ENCODE measurements around the gene NR2C2AP.

The NR2C2AP gene

DNA sequence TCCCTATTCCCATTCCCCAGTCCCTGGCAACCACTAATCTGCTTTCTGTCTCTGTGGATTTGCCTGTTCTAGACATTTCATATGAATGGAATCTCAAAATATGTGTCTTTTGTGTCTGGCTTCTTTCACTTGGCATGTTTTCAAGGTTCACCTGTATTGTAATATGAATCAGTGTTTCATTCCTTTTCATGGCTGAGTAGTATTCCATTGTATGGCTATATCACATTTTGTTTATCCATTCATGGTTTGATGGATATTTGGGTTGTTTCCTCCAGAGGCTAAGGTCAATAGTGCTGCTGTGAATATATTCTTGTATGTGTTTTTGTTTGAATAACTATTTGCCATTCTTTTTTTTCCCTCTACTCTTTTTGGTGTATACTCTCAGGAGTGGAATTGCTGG lies 33.0 kb upstream of the NR2C2AP start:
- no peaks in the 10 kb centered on the region for H3K36me3 ChIP-seq (ENCODE audit: control insufficient read depth, insufficient read depth, low read length)
- no peaks in the 10 kb centered on the region for H3K27me3 ChIP-seq (replicated peaks; ENCODE audit: control insufficient read depth, insufficient read depth, low read length)
- DNase-seq (ENCODE audit: extremely low read depth, insufficient read length) = no peak
- no peak overlapping the region for H3K4me3 ChIP-seq (replicated peaks; ENCODE audit: low read depth, low read length)
- TF ChIP-seq CTCF (IDR thresholded peaks at IDR 0.05; ENCODE audit: insufficient read depth, low read length, poor library complexity, severe bottlenecking) = no peak

GRCh38 chr19:19234220-19234816 lies 31.1 kb upstream of the NR2C2AP start:
- Histone ChIP-seq H3K27me3 (replicated peaks; ENCODE audit: control insufficient read depth, insufficient read depth, low read length) (no peaks in the 10 kb centered on the region), H3K4me3 (replicated peaks; ENCODE audit: low read depth, low read length) (no peak overlapping the region), H3K36me3 (ENCODE audit: control insufficient read depth, insufficient read depth, low read length) (no peaks in the 10 kb centered on the region)
- no peak for DNase-seq (ENCODE audit: extremely low read depth, insufficient read length)
- TF ChIP-seq CTCF (IDR thresholded peaks at IDR 0.05; ENCODE audit: insufficient read depth, low read length, poor library complexity, severe bottlenecking) = no peak

GRCh38 chr19:19232261-19232721 lies 29.1 kb upstream of the NR2C2AP start:
- DNase-seq (ENCODE audit: extremely low read depth, insufficient read length) = no peak
- no peaks in the 10 kb centered on the region; the same call in 1 of the 2 replicates for H3K27me3 ChIP-seq (replicated peaks; ENCODE audit: control insufficient read depth, insufficient read depth, low read length)
- TF ChIP-seq CTCF (IDR thresholded peaks at IDR 0.05; ENCODE audit: insufficient read depth, low read length, poor library complexity, severe bottlenecking) = no peak
- H3K36me3 ChIP-seq (ENCODE audit: control insufficient read depth, insufficient read depth, low read length) = no peaks in the 10 kb centered on the region
- H3K4me3 ChIP-seq (replicated peaks; ENCODE audit: low read depth, low read length) = no peak overlapping the region

GRCh38 chr19:19230999-19231398 lies 27.8 kb upstream of the NR2C2AP start:
- Histone ChIP-seq H3K27me3 (replicated peaks; ENCODE audit: control insufficient read depth, insufficient read depth, low read length) (no peaks in the 10 kb centered on the region; the same call in 1 of the 2 replicates), H3K36me3 (ENCODE audit: control insufficient read depth, insufficient read depth, low read length) (no peaks in the 10 kb centered on the region), H3K4me3 (replicated peaks; ENCODE audit: low read depth, low read length) (no peak overlapping the region)
- no peak for TF ChIP-seq CTCF (IDR thresholded peaks at IDR 0.05; ENCODE audit: insufficient read depth, low read length, poor library complexity, severe bottlenecking)
- no peak for DNase-seq (ENCODE audit: extremely low read depth, insufficient read length)

- Histone ChIP-seq H3K36me3 (ENCODE audit: control insufficient read depth, insufficient read depth, low read length) (no peaks in the 10 kb centered on the region), H3K4me3 (replicated peaks; ENCODE audit: low read depth, low read length) (no peak overlapping the region), H3K27me3 (replicated peaks; ENCODE audit: control insufficient read depth, insufficient read depth, low read length) (no peaks in the 10 kb centered on the region; the same call in 1 of the 2 replicates)
- TF ChIP-seq CTCF (IDR thresholded peaks at IDR 0.05; ENCODE audit: insufficient read depth, low read length, poor library complexity, severe bottlenecking) = no peak
- no peak for DNase-seq (ENCODE audit: extremely low read depth, insufficient read length)
These were observed 26.5 kb upstream of the NR2C2AP start for GRCh38 chr19:19229701-19230100.

DNA sequence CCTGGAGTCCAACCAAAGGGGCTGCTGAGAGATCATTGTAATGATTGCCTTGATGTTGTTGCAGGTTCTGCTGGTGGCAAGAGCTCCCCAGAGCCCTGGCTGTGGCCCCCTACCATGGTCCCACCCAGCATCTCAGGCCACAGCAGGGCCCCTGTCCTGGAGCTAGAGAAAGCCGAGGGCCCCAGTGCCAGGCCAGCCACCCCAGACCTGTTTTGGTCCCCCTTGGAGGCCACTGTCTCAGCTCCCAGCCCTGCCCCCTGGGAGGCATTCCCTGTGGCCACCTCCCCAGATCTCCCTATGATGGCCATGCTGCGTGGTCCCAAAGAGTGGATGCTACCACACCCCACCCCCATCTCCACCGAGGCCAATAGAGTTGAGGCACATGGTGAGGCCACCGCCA lies 24.0 kb upstream of the NR2C2AP start:
- no peak for DNase-seq (ENCODE audit: extremely low read depth, insufficient read length)
- no peak for TF ChIP-seq CTCF (IDR thresholded peaks at IDR 0.05; ENCODE audit: insufficient read depth, low read length, poor library complexity, severe bottlenecking)
- Histone ChIP-seq H3K4me3 (replicated peaks; ENCODE audit: low read depth, low read length) (no peak overlapping the region), H3K36me3 (ENCODE audit: control insufficient read depth, insufficient read depth, low read length) (no peaks in the 10 kb centered on the region), H3K27me3 (replicated peaks; ENCODE audit: control insufficient read depth, insufficient read depth, low read length) (no peaks in the 10 kb centered on the region; the same call in 1 of the 2 replicates)
